Measurements from ENCODE around the gene SPEG. TPM values are rescaled to one million over a fixed set of nuclear protein-coding genes. Genes with fewer than 3 reads are reported as not detected.

Gene SPEG
- total RNA-seq, 1 donor from 2014 or later, result 145 TPM

GRCh38 chr2:219530048-219530963, 95.7 kb downstream of the SPEG start:
- H3K9me3 ChIP-seq (replicated peaks), result no peaks in the 10 kb centered on the region

GRCh38 chr2:219531639-219532377, 97.2 kb downstream of the SPEG start:
- intact Hi-C loops (cut with micrococcal nuclease), result loop anchor here (5.0 kb wide), 1 partner anchor 130 kb away; no protein-coding TSS in a partner anchor
- Histone ChIP-seq H3K4me3 (no peak overlapping the region), H3K27ac (replicated peaks) (no peak overlapping the region), H3K4me1 (peaks cover 12% of the 10 kb centered on the region), H3K9me3 (replicated peaks) (no peaks in the 10 kb centered on the region), H3K36me3 (no peaks in the 10 kb centered on the region), H3K27me3 (ENCODE audit: low read depth) (peaks cover 61% of the 10 kb centered on the region)
- DNase-seq, result no peak
- TF ChIP-seq CTCF (IDR thresholded peaks at IDR 0.05; ENCODE audit: borderline replicate concordance), result no peak

More at GRCh38 chr2:219530048-219530963, 95.7 kb downstream of the SPEG start:
- peaks cover 26% of the 10 kb centered on the region for H3K4me1 ChIP-seq
- peak; percentile 97 for TF ChIP-seq CTCF (IDR thresholded peaks at IDR 0.05; ENCODE audit: borderline replicate concordance)
- DNase-seq, result peak; percentile 79
- no peaks in the 10 kb centered on the region for H3K36me3 ChIP-seq
- H3K27ac ChIP-seq (replicated peaks), result no peak overlapping the region
- intact Hi-C loops (cut with micrococcal nuclease), result loop anchor here (5.0 kb wide), 1 partner anchor 128 kb away; no protein-coding TSS in a partner anchor
- H3K4me3 ChIP-seq, result peak overlapping the region; percentile 40
- H3K27me3 ChIP-seq (ENCODE audit: low read depth), result peaks cover 72% of the 10 kb centered on the region

- TF ChIP-seq CTCF (IDR thresholded peaks at IDR 0.05; ENCODE audit: borderline replicate concordance), result no peak
Measured at GRCh38 chr2:219532378-219532649, 97.7 kb downstream of the SPEG start.

GRCh38 chr2:219533930-219534661, 99.5 kb downstream of the SPEG start:
- no peak for TF ChIP-seq CTCF (IDR thresholded peaks at IDR 0.05; ENCODE audit: borderline replicate concordance)
- Histone ChIP-seq H3K27ac (replicated peaks) (no peak overlapping the region), H3K4me3 (no peak overlapping the region), H3K4me1 (peaks cover 23% of the 10 kb centered on the region), H3K9me3 (replicated peaks) (no peaks in the 10 kb centered on the region), H3K27me3 (ENCODE audit: low read depth) (peaks cover 53% of the 10 kb centered on the region), H3K36me3 (peaks cover 5% of the 10 kb centered on the region)
- no peak for DNase-seq
- intact Hi-C loops (cut with micrococcal nuclease), result loop anchor here (5.0 kb wide), 1 partner anchor 132 kb away; no protein-coding TSS in a partner anchor

More at GRCh38 chr2:219532378-219532649, 97.7 kb downstream of the SPEG start:
- Histone ChIP-seq H3K4me1 (peaks cover 7% of the 10 kb centered on the region), H3K9me3 (replicated peaks) (no peaks in the 10 kb centered on the region), H3K4me3 (no peak overlapping the region), H3K27me3 (ENCODE audit: low read depth) (peaks cover 61% of the 10 kb centered on the region), H3K27ac (replicated peaks) (no peak overlapping the region), H3K36me3 (no peaks in the 10 kb centered on the region)
- no peak for DNase-seq
- intact Hi-C loops (cut with micrococcal nuclease), result loop anchor here (5.0 kb wide), 1 partner anchor 130 kb away; no protein-coding TSS in a partner anchor

GRCh38 chr2:219536425-219536824, 101.8 kb downstream of the SPEG start:
- DNase-seq, result no peak
- Histone ChIP-seq H3K27me3 (ENCODE audit: low read depth) (peaks cover 52% of the 10 kb centered on the region), H3K36me3 (peaks cover 29% of the 10 kb centered on the region), H3K4me3 (no peak overlapping the region), H3K4me1 (peaks cover 22% of the 10 kb centered on the region), H3K27ac (replicated peaks) (no peak overlapping the region), H3K9me3 (replicated peaks) (no peaks in the 10 kb centered on the region)
- TF ChIP-seq CTCF (IDR thresholded peaks at IDR 0.05; ENCODE audit: borderline replicate concordance), result no peak
- intact Hi-C loops (cut with micrococcal nuclease), result no loop called here
